NCI-H187 treated with DMSO at 0.1 percent for 48 hours (cell line): ENCODE results near the gene ZMIZ1.
A peak's percentile ranks its signal among the peaks of the same experiment; 100 is the strongest.

Source experiments
- DNase-seq: peaks from one replicate; lab custom pipeline; 2025; lab: John Stamatoyannopoulos, UW

The ZMIZ1 gene

GRCh38 chr10:79344502-79345195 is 275.9 kb downstream of the ZMIZ1 start:
- DNase-seq: peak; percentile 67

GRCh38 chr10:79345241-79346011 is 276.7 kb downstream of the ZMIZ1 start:
- DNase-seq: no peak

GRCh38 chr10:79346012-79346340 is 277.2 kb downstream of the ZMIZ1 start:
- DNase-seq: no peak

GRCh38 chr10:79346388-79347225 is 277.8 kb downstream of the ZMIZ1 start:
- no peak for DNase-seq

GRCh38 chr10:79347226-79347893 is 278.6 kb downstream of the ZMIZ1 start, which contains the start of gene PPIF:
TSS of gene PPIF (plus strand) at chr10:79347469. CDS start at chr10:79347549, 80 bp downstream.
- no peak for DNase-seq

- DNase-seq: no peak
Measured at GRCh38 chr10:79347894-79348639, 279.3 kb downstream of the ZMIZ1 start.

GRCh38 chr10:79348640-79348988 is 279.8 kb downstream of the ZMIZ1 start:
- no peak for DNase-seq

GRCh38 chr10:79349072-79349491 is 280.3 kb downstream of the ZMIZ1 start:
- DNase-seq: no peak

- DNase-seq: no peak
Measured at GRCh38 chr10:79349766-79350406, 281.1 kb downstream of the ZMIZ1 start.

GRCh38 chr10:79350407-79351154 is 281.8 kb downstream of the ZMIZ1 start:
- no peak for DNase-seq

- no peak for DNase-seq
Measured at GRCh38 chr10:79351332-79351731, 282.6 kb downstream of the ZMIZ1 start.

- DNase-seq: no peak
Measured at GRCh38 chr10:79352035-79352877, 283.5 kb downstream of the ZMIZ1 start.

- DNase-seq: no peak
Measured at GRCh38 chr10:79353000-79353406, 284.2 kb downstream of the ZMIZ1 start.

- no peak for DNase-seq
Measured at GRCh38 chr10:79353726-79354125, 285.0 kb downstream of the ZMIZ1 start.

- DNase-seq: no peak
Measured at GRCh38 chr10:79354141-79354540, 285.4 kb downstream of the ZMIZ1 start.

- DNase-seq: no peak
Measured at GRCh38 chr10:79354615-79355014, 285.8 kb downstream of the ZMIZ1 start.

GRCh38 chr10:79355420-79356017 is 286.8 kb downstream of the ZMIZ1 start:
- no peak for DNase-seq

- no peak for DNase-seq
Measured at GRCh38 chr10:79356104-79356503, 287.3 kb downstream of the ZMIZ1 start.

GRCh38 chr10:79357180-79357579 is 288.4 kb downstream of the ZMIZ1 start:
- DNase-seq: no peak
